ENCODE data around the gene MIA2.
"Not testable (repeated sequence)": the region's sequence is repeated elsewhere in the genome, so short reads cannot be mapped to it uniquely, and the experiment has no call there.

Gene MIA2

GRCh38 chr14:39268393-39268792 is 34.7 kb downstream of the MIA2 start:
- no peak for DNase-seq

DNA sequence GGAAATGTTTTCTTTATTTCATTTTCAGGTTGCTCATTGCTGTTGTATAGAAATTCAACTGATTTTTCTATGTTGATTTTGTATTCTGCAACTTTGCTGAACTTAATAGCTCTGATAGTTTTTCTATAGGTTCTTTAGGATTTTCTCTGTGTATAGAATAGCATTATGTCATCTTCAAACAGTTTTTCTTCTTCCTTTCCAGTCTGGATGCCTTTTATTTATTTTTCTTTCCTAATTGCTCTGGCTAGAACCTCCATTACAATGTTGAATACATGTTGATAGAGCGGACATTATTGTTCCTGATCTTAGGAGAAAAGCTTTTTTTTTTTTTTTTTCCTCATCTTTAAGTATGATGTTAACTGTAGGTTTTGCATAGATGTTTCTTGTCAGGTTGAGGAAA is 39.2 kb downstream of the MIA2 start:
- no peak for DNase-seq

- no peak for DNase-seq
Observed at GRCh38 chr14:39275395-39275794, 41.7 kb downstream of the MIA2 start.

DNA sequence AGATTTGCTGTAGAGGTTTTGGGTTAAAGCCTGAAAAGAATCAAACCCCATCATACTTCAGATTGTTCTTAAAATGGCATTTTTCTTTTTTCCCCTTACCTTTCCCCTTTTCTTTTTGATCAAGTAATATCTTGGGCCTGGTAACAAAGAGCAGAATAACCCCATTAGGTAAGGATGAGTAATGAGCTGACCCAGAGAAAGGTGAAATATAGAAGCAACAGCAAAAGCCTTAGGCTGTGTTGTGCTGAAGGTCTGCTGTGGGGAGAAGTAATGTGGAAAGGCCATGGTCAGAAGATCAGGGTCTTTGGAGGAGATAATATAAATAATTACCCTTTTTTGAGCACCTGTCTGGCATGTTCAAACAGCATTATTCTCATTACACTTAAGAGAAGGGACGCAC is 42.3 kb downstream of the MIA2 start:
- no peak for DNase-seq

DNA sequence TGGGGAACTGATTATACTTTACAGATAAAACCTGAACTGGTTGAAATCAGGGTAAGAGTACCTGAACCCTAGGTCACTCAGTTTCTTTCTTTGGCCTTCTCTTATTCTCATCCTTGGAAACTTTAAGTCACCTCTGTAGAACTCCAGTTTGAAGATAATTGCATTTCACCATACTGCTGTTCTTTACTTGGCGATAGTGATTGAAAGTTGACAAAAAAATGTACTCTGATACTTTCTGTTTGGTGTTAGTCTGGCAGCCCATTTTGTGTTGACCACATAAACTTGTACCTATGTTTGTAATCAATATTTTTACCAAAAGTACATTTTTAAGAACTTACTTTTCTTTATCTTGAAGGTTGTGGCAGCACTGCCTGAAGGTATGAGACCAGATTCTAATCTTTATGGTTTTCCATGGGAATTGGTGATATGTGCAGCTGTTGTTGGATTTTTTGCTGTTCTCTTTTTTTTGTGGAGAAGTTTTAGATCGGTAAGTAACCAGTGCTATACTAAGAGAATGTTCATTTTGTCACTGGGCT is 42.9 kb downstream of the MIA2 start:
- no peak for DNase-seq

DNA sequence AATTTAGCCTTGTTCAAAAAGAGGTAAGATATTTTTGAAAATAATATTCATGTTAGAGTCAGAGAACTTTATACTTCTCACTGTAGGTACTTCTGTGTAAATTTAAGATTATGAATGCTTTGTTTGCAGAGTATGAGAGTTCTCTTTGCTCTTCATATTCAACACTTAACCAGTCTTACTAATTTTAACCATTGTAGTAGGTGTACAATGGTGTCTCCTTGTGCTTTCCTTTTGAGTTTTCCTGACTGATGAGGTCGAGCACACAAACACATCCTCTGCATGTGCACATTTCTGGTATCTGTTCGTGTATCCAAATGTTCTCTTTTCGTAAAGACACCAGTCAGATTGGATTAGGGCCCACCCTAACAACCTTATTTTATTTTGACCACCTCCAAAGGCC is 45.8 kb downstream of the MIA2 start:
- no peak for DNase-seq

DNA sequence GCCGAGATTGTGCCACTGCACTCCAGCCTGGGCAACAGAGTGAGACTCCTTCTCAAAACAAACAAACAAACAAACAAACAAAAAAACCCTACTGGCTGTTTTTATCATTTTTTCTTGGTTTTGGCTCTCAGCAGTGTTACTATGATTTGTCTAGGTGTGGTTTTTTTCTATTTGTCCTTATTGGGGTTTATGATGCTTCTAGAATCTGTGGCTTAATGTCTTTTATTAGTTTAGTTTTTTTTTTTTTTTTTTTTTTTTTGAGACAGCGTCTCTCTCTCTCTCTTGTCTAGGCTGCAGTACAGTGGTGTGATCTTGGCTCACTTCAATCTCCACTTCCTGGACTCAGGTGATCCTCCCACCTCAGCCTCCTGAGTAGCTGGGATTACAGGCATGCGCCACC is 47.0 kb downstream of the MIA2 start:
- DNase-seq = not testable (repeated sequence)

DNA sequence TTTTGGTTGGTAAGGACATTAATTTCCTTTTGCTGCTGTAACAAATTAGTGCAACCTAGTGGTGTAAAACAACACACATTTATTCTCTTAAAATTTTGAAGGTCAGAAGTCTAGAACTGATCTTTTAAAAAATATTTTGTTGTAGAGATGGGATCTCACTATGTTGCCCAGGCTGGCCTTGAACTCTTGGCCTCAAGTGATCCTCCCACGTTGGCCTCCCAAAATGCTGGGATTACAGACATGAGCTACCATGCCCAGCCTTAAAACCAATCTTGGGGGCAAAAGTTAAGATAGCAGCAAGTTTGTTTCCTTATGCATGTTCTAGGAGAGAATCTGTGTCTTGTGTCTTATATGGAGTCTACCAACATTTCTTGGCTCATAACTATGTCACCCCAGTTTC is 55.8 kb downstream of the MIA2 start:
- no peak for DNase-seq

DNA sequence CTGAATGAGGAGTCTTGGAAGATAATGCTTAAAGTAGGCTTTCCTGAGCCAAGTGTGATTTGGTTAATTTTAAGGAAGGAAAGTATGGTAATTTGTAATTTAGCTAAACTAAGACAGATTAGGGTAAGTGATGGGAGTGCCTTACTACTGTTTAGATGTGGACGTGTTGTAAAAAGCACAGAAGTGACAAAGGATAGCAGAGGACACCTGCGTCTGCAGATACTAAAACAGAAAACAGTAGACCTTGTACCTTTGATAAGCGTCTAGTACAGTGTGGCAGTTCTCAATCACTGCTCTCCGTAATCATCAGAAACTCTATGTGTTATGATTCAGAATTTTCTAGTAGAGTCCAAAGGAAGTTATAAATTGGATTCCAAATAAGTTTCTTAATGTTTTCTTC is 58.0 kb downstream of the MIA2 start:
- no peak for DNase-seq

DNA sequence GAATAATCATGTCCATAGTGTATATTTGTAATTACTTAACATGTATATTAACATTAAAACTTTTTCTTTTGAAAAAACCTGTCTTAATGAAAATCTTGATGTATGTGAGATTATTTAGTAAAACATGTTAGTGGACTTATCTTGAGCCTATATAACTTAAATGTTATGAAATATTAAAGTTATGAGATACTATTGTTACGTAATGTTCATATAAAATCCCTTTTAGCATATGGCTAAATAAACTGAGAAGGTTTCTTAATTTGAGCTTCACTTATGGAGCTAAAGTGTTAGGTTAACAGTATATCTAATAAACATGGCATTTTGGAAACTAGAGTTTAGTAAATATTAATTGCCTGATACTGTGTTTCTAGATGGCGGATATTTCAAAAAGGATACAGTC is 59.9 kb downstream of the MIA2 start:
- no peak for DNase-seq

DNA sequence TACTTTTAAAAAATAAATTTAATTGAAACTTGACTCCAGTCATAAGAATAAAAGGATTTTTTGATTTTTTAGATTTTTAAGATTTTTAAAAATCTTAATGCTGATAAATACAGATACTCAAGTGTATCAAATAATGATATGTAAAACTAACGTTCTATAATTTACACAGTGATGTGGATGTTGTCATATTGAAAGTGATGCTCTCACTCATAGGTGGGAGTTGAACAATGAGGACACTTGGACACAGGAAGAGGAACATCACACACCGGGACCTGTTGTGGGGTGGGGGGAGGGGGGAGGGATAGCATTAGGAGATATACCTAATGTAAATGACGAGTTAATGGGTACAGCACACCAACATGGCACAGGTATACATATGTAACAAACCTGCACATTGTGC is 66.7 kb downstream of the MIA2 start:
- not testable (repeated sequence) for DNase-seq

DNA sequence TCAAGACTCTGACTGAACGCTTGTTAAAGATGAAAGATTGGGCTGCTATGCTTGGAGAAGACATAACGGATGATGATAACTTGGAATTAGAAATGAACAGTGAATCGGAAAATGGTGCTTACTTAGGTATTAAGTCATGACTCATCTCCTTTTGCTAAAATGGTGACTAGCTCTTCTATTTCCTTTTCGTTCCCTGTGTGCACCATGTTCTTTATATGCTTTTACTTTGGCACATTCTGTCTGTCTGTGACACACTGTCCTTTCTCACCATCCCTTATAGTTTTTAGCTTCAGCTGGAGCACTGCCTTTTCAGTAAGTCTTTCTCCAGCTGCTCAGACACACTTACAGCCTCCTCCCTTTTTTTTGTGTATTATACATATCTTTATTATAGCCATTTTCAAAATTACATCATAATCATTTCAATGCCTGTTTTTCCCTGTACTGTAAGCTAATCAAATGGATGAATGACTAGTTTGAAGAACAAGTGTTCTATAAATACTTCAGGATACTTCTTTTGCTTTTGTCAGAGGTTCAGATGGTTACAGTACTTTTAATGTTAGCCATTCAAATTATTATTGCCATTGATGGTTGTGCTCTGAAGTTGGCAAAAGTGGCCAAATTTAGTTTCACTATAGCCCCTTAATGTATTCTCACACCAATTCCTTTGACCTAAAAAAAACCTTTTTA is 68.6 kb downstream of the MIA2 start:
- DNase-seq = no peak

- DNase-seq = no peak
Observed at GRCh38 chr14:39303115-39303514, 69.4 kb downstream of the MIA2 start.

- DNase-seq = no peak
Observed at GRCh38 chr14:39307815-39308214, 74.1 kb downstream of the MIA2 start.

DNA sequence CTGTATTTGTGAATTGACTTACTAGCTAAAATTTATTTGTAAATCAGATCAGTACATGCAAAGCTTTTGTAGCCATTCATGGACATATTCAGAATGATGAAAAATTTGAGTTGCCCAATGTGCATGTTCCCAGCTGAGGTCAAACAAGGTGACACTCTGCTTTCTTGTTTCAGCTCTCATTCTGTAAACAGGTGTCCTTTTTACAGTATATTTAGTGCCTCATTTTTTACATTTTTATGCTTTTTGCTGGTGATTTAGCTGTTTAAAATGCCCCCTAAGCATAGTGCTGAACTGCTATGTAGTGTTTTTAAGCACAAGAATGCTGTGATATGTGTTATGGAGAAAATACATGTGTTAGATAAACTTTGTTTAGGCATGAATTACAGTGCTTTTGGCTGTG is 76.3 kb downstream of the MIA2 start:
- no peak for DNase-seq

DNA sequence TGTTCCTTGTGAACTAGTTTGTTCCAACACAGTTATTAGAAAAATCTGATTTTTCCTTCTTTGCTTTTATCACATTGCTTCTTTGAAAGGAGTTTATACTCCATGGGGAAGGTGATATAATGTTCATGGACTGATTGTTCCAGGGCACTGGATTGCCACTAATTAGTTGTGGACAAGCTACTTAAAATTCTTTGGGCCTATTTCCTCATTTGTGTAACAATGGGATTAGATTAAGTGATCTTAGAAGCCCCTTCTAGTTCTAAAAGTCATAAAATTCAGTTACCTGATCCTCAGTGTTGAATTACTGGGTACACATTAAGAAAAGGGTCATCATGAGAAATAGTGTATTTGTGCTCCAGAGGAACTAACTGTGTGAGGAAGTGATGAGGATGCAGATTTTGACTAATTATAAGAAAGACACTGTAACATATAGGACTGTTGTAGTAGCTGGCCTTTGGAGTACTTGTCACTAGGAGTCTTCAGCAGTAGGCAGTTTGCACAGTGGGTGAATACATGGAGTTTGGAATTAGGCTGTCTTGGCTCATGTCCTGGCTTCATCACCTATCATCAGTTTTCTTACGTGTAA is 82.2 kb downstream of the MIA2 start:
- no peak for DNase-seq

GRCh38 chr14:39316830-39317553 is 83.3 kb downstream of the MIA2 start:
- no peak for DNase-seq

DNA sequence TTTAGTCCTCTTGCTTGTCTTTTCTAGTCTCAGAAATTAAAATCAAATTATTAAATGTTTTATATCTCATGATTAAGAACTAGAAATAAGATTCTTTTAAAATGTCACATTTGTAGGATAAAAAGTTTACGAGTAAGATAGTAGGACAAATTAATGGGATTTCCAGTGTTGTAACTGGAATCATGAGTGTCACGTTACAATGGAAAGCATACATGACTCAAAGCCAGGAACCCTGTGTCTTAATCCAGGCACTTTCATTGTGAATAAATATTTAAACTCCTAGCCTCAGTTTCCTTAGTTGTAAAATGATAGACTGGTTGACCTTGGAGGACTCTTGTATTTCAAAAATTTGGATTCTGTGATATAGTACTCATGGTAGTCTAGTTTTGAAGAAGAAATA is 84.9 kb downstream of the MIA2 start:
- no peak for DNase-seq

- DNase-seq = no peak
Observed at GRCh38 chr14:39319381-39319780, 85.7 kb downstream of the MIA2 start.

DNA sequence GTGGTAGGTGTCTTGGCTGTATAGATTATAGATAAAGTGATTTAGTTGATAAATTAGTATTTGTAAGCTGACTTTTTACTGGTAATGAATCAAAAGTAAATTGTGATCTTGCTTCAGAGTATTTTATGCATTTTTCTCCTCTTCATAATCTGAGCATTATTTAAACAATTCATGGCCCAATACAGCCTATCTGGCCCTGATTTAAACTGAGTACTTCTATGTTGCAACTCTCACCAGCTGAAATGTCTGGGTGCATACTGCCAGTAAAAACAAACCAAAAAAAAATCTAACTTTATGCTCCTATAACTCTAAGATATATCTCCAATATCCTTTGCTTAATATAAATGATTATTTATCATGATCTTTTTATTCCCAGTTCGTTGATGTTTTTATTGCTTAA is 86.6 kb downstream of the MIA2 start:
- no peak for DNase-seq

GRCh38 chr14:39322807-39323206 is 89.1 kb downstream of the MIA2 start:
- no peak for DNase-seq

DNA sequence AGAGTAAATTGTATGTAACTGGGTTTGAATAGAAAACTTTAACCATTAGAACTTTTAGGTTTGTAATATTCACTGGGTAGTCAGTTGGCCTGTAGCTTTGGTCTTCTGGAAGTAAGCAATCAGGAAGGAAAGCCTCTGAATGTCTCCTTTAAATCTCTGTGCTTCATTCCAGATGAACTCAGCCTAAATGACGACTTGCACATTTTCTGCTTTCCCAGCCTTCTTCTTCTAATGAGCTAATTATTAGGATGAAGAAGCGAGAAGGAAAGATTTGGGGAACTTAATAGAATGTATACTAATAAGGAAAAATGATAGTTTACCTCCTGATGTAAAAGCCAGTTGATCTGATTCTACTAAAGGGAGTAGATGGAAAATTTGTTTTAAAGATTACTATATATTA is 90.4 kb downstream of the MIA2 start:
- no peak for DNase-seq

- no peak for DNase-seq
Observed at GRCh38 chr14:39339003-39339402, 105.3 kb downstream of the MIA2 start.

- DNase-seq = not testable (repeated sequence)
Observed at GRCh38 chr14:39341126-39341525, 107.4 kb downstream of the MIA2 start.
